ENCODE data around the gene TCFL5.

TCFL5 gene

GRCh38 chr20:62832212-62832922, 29.3 kb downstream of the TCFL5 start:
- no peak for DNase-seq

GRCh38 chr20:62831854-62832211, 29.8 kb downstream of the TCFL5 start:
- no peak for DNase-seq

GRCh38 chr20:62831361-62831788, 30.2 kb downstream of the TCFL5 start:
- no peak for DNase-seq

GRCh38 chr20:62830821-62831220, 30.8 kb downstream of the TCFL5 start:
- DNase-seq: no peak

GRCh38 chr20:62830251-62830650, 31.4 kb downstream of the TCFL5 start:
- DNase-seq: no peak

- DNase-seq: no peak
Measured at GRCh38 chr20:62829231-62830230, 32.1 kb downstream of the TCFL5 start.

GRCh38 chr20:62828511-62829230, 33.0 kb downstream of the TCFL5 start:
- no peak for DNase-seq

- DNase-seq: no peak
Measured at GRCh38 chr20:62828051-62828450, 33.6 kb downstream of the TCFL5 start.

- DNase-seq: no peak
Measured at GRCh38 chr20:62827311-62828038, 34.1 kb downstream of the TCFL5 start.

- DNase-seq: no peak
Measured at GRCh38 chr20:62826646-62827310, 34.8 kb downstream of the TCFL5 start.

GRCh38 chr20:62825986-62826645, 35.5 kb downstream of the TCFL5 start:
- DNase-seq: no peak

- no peak for DNase-seq
Measured at GRCh38 chr20:62825333-62825985, 36.2 kb downstream of the TCFL5 start.

- DNase-seq: no peak
Measured at GRCh38 chr20:62824476-62825332, 36.9 kb downstream of the TCFL5 start.

GRCh38 chr20:62823688-62824475, 37.7 kb downstream of the TCFL5 start:
- DNase-seq: no peak

- peak; percentile 53 for DNase-seq
Measured at GRCh38 chr20:62822788-62823651, 38.6 kb downstream of the TCFL5 start.

GRCh38 chr20:62822239-62822787, 39.3 kb downstream of the TCFL5 start:
- DNase-seq: no peak

GRCh38 chr20:62821726-62822210, 39.9 kb downstream of the TCFL5 start:
- DNase-seq: no peak
